OCI-LY1 (cell line): ENCODE measurements around the gene RPP38.

Source experiments
- H2AFZ ChIP-seq: fragments of 200-600 bp; sonication (generic), shearing (Covaris generic); 2 replicates; pipeline ENCODE4 v1.6.0; 2014; ENCODE audit warnings: antibody characterized with exemption, mild to moderate bottlenecking, low read length
- H3F3A ChIP-seq: fragments of 200-600 bp; sonication (generic), shearing (Covaris generic); 2 replicates; pipeline ENCODE4 v1.6.0; 2014; ENCODE audit warnings: mild to moderate bottlenecking, antibody characterized with exemption, low read length, moderate library complexity; ENCODE audit not compliant: insufficient read depth
- H3K27ac ChIP-seq: fragments of 200-600 bp; sonication (generic); 2 replicates; pipeline ENCODE4 v1.5.1; 2014; ENCODE audit warnings: low read length, mixed run types, mild to moderate bottlenecking, low read depth; ENCODE audit not compliant: poor library complexity, severe bottlenecking
- H3K27me3 ChIP-seq: fragments of 200-600 bp; sonication (generic); 2 replicates; pipeline ENCODE4 v1.6.0; 2014; ENCODE audit warnings: antibody characterized with exemption, mild to moderate bottlenecking, low read length, moderate library complexity; ENCODE audit not compliant: insufficient read depth
- H3K36me3 ChIP-seq: fragments of 200-600 bp; sonication (generic); 2 replicates; pipeline ENCODE4 v1.6.1; 2014; ENCODE audit warnings: mild to moderate bottlenecking, antibody characterized with exemption, low read length, moderate library complexity, mixed read lengths; ENCODE audit not compliant: insufficient read depth
- H3K4me1 ChIP-seq: fragments of 200-600 bp; sonication (generic); 2 replicates; pipeline ENCODE4 v1.5.1; 2014; ENCODE audit warnings: mild to moderate bottlenecking, low read length, moderate library complexity; ENCODE audit not compliant: insufficient read depth, severe bottlenecking
- H3K4me2 ChIP-seq: fragments of 200-600 bp; sonication (generic), shearing (Covaris generic); 2 replicates; pipeline ENCODE4 v1.6.1; 2014; ENCODE audit warnings: low read length
- H3K4me3 ChIP-seq: fragments of 200-600 bp; sonication (generic); 2 replicates; pipeline ENCODE4 v1.5.1; 2014; ENCODE audit warnings: low read length, low read depth, mild to moderate bottlenecking, mixed read lengths; ENCODE audit not compliant: poor library complexity, severe bottlenecking
- H3K79me2 ChIP-seq: fragments of 200-600 bp; shearing (Covaris generic); 2 replicates; pipeline ENCODE4 v1.6.1; 2016; ENCODE audit warnings: mixed run types, low read length, mixed read lengths; ENCODE audit not compliant: insufficient read depth
- H3K9ac ChIP-seq: fragments of 200-600 bp; sonication (generic), shearing (Covaris generic); 2 replicates; pipeline ENCODE4 v1.6.1; 2014; ENCODE audit warnings: mild to moderate bottlenecking, low read length, mixed read lengths
- H3K9me2 ChIP-seq: fragments of 200-600 bp; sonication (generic), shearing (Covaris generic); 2 replicates; pipeline ENCODE4 v1.6.1; 2014; ENCODE audit warnings: low read depth, mild to moderate bottlenecking, low read length, mixed read lengths
- H3K9me3 ChIP-seq: fragments of 200-600 bp; shearing (Covaris generic); 2 replicates; pipeline ENCODE4 v1.6.1; 2014; ENCODE audit warnings: low read length, mixed read lengths
- H4K20me1 ChIP-seq: fragments of 200-600 bp; sonication (generic), shearing (Covaris generic); 2 replicates; pipeline ENCODE4 v1.6.0; 2016; ENCODE audit warnings: mild to moderate bottlenecking, low read length; ENCODE audit not compliant: insufficient read depth
- CTCF ChIP-seq: fragments of 200-600 bp; sonication (generic), shearing (Covaris generic); IDR thresholded peaks from 2 replicates; pipeline ENCODE4 v1.5.1; 2017; ENCODE audit warnings: mild to moderate bottlenecking, antibody characterized with exemption, low read length, moderate library complexity, mixed read lengths
- EZH2 ChIP-seq: fragments of 200-600 bp; sonication (generic), shearing (Covaris generic); IDR thresholded peaks from 2 replicates; pipeline ENCODE4 v1.8.0; 2017; ENCODE audit warnings: borderline replicate concordance, mixed run types, mild to moderate bottlenecking, antibody characterized with exemption, low read length, moderate library complexity, mixed read lengths

The RPP38 gene

DNA sequence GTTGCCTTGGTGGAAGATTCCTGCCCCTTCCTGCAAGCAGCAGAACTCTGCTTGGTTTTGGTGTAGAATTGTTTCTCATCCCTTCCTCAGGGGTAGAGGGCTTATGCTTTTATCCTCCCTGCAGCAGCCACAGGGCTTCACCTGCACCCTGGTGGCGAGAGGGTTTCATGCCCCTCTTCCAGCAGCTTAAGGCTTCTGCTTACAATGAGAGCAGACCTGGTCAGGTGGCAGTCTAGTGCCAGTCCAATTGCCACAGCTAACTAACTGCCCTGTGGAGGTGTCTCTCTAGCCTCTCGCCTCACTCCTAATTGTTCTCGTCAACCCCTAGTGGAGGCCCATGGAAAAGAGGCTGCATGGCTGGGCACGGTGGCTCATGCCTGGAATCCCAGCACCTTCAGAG lies 27.9 kb upstream of the RPP38 start:
- Histone ChIP-seq H3K9me2 (no peaks in the 10 kb centered on the region), H3K36me3 (no peaks in the 10 kb centered on the region), H3K79me2 (no peaks in the 10 kb centered on the region), H3K4me3 (no peak overlapping the region), H2AFZ (no peak overlapping the region), H3F3A (no peaks in the 10 kb centered on the region), H3K4me1 (no peaks in the 10 kb centered on the region), H3K27ac (no peak overlapping the region), H4K20me1 (no peaks in the 10 kb centered on the region), H3K9me3 (0 out of 2 replicates have a peak, but pooled peaks cover 4% of the 10 kb centered on the region), H3K27me3 (no peaks in the 10 kb centered on the region), H3K4me2 (no peak overlapping the region), H3K9ac (no peak overlapping the region)
- TF ChIP-seq EZH2, result no peak
- no peak for TF ChIP-seq CTCF

GRCh38 chr10:15072358-15072757 lies 24.8 kb upstream of the RPP38 start:
- no peaks in the 10 kb centered on the region for H3F3A ChIP-seq
- no peaks in the 10 kb centered on the region for H3K9me2 ChIP-seq
- no peak overlapping the region for H3K9ac ChIP-seq
- H3K27ac ChIP-seq, result no peak overlapping the region
- no peak for TF ChIP-seq CTCF
- TF ChIP-seq EZH2, result no peak
- no peaks in the 10 kb centered on the region for H3K27me3 ChIP-seq
- no peaks in the 10 kb centered on the region for H3K36me3 ChIP-seq
- H3K79me2 ChIP-seq, result no peaks in the 10 kb centered on the region
- no peaks in the 10 kb centered on the region for H4K20me1 ChIP-seq
- H3K4me2 ChIP-seq, result no peak overlapping the region
- no peak overlapping the region for H3K4me3 ChIP-seq
- no peaks in the 10 kb centered on the region for H3K9me3 ChIP-seq
- H2AFZ ChIP-seq, result no peak overlapping the region
- H3K4me1 ChIP-seq, result no peaks in the 10 kb centered on the region

DNA sequence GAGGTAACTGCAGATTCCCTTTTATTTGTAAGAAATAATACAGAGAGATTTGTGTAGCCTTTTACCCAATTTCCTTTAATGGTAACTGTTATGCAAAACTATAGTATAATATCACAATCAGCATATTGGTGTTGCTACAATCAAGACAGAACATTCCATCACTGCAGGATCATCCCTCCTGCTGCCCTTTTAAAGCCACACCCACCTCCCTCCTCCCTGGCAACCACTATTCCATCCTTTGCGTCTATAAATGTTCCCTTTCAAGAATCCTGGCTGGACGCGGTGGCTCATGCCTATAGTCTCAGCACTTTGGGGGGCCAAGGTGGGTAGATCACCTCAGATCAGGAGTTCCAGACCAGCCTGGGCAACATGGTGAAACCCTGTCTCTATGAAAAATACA lies 21.7 kb upstream of the RPP38 start:
- no peak overlapping the region for H2AFZ ChIP-seq
- no peak overlapping the region for H3K27ac ChIP-seq
- no peaks in the 10 kb centered on the region for H3K4me1 ChIP-seq
- H3K36me3 ChIP-seq, result no peaks in the 10 kb centered on the region
- H3K9me3 ChIP-seq, result no peaks in the 10 kb centered on the region
- no peak overlapping the region for H3K4me2 ChIP-seq
- no peak for TF ChIP-seq CTCF
- TF ChIP-seq EZH2, result no peak
- no peaks in the 10 kb centered on the region for H3K9me2 ChIP-seq
- no peaks in the 10 kb centered on the region for H3K27me3 ChIP-seq
- no peaks in the 10 kb centered on the region for H3K79me2 ChIP-seq
- H4K20me1 ChIP-seq, result no peaks in the 10 kb centered on the region
- no peaks in the 10 kb centered on the region for H3F3A ChIP-seq
- no peak overlapping the region for H3K4me3 ChIP-seq
- H3K9ac ChIP-seq, result no peak overlapping the region
